ENCODE data around the gene NELFA.

NELFA gene

GRCh38 chr4:1961563-1961962 lies 47.2 kb downstream of the NELFA start:
- Histone ChIP-seq H3K4me3 (ENCODE audit: low read depth, low read length) (no peak overlapping the region), H3K4me1 (ENCODE audit: control insufficient read depth, insufficient read depth, low read length) (no peaks in the 10 kb centered on the region), H3K36me3 (ENCODE audit: control insufficient read depth in 2 of 2, insufficient read depth in 1 of 2, low read length in 2 of 2) (peaks cover 14 to 95% of the 10 kb centered on the region in 2 experiments), H3K27ac (ENCODE audit: extremely low read depth, low read depth, low read length) (no peak overlapping the region), H3K9me3 (ENCODE audit: control insufficient read depth, insufficient read depth, low read depth, low read length) (no peaks in the 10 kb centered on the region)
- POLR2A ChIA-PET: no interaction called here
- TF ChIP-seq, protein P1, sequence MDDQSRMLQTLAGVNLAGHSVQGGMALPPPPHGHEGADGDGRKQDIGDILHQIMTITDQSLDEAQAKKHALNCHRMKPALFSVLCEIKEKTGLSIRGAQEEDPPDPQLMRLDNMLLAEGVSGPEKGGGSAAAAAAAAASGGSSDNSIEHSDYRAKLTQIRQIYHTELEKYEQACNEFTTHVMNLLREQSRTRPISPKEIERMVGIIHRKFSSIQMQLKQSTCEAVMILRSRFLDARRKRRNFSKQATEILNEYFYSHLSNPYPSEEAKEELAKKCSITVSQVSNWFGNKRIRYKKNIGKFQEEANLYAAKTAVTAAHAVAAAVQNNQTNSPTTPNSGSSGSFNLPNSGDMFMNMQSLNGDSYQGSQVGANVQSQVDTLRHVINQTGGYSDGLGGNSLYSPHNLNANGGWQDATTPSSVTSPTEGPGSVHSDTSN (CRISPR knock-in tag; IDR thresholded peaks at IDR 0.05): no peak
- TF ChIP-seq ZNF843 (tag by site-specific recombination; IDR thresholded peaks at IDR 0.05): no peak
- TF ChIP-seq SALL2 (tag by site-specific recombination; IDR thresholded peaks at IDR 0.05; ENCODE audit: borderline replicate concordance): no peak
- no peak for TF ChIP-seq ZNF184 (tag by site-specific recombination; IDR thresholded peaks at IDR 0.05)
- TF ChIP-seq ZNF837 (tag by site-specific recombination; IDR thresholded peaks at IDR 0.05): no peak
- TF ChIP-seq ZNF560 (tag by site-specific recombination; IDR thresholded peaks at IDR 0.05; ENCODE audit: borderline replicate concordance): no peak
- TF ChIP-seq HOXA7 (CRISPR knock-in tag; IDR thresholded peaks at IDR 0.05; ENCODE audit: borderline replicate concordance): no peak
- no peak for TF ChIP-seq ZNF701 (tag by site-specific recombination; IDR thresholded peaks at IDR 0.05)
- no peak for TF ChIP-seq ZNF366 (tag by site-specific recombination; conservative IDR thresholded peaks at IDR 0.05)
- TF ChIP-seq ZNF23 (tag by site-specific recombination; IDR thresholded peaks at IDR 0.05; ENCODE audit: borderline replicate concordance): no peak
- TF ChIP-seq ZNF211 (tag by site-specific recombination; IDR thresholded peaks at IDR 0.05; ENCODE audit: low read depth): no peak
- no peak for TF ChIP-seq ZNF580 (tag by site-specific recombination; IDR thresholded peaks at IDR 0.05)
- no peak for TF ChIP-seq ZNF335 (tag by site-specific recombination; conservative IDR thresholded peaks at IDR 0.05)
- TF ChIP-seq KLF8 (tag by site-specific recombination; IDR thresholded peaks at IDR 0.05): no peak
- CTCF ChIA-PET: no interaction called here

DNA sequence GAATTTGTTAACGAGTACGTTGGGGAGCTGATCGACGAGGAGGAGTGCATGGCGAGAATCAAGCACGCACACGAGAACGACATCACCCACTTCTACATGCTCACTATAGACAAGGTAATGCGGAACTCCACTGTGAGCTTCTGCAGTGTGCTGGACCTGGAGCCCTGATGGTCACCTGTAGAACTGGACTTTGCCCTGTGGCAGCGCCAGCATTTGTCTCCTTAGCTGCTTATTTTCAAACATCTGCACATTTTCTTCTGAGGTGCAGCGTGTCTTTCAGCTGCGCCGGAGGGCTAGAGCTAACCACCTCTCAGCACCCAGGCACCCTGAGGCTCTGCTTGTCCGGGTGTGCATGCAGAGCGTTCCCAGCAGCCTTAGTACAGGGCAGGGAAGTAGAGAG lies 47.7 kb downstream of the NELFA start:
- Histone ChIP-seq H3K9me3 (ENCODE audit: control insufficient read depth, insufficient read depth, low read depth, low read length) (no peaks in the 10 kb centered on the region), H3K4me1 (ENCODE audit: control insufficient read depth, insufficient read depth, low read length) (no peaks in the 10 kb centered on the region), H3K36me3 (ENCODE audit: control insufficient read depth in 2 of 2, insufficient read depth in 1 of 2, low read length in 2 of 2) (peaks cover 14 to 97% of the 10 kb centered on the region in 2 experiments), H3K4me3 (ENCODE audit: low read depth, low read length) (no peak overlapping the region), H3K27ac (ENCODE audit: extremely low read depth, low read depth, low read length) (no peak overlapping the region)
- ChIA-PET POLR2A (no interaction called here), CTCF (interaction anchor here (0.6 kb wide), 1 partner anchor 50 kb away, joined by 4 read pairs; no protein-coding TSS in a partner anchor)
- TF ChIP-seq ZNF37A (tag by site-specific recombination; IDR thresholded peaks at IDR 0.05): no peak
- TF ChIP-seq ZNF677 (tag by site-specific recombination; IDR thresholded peaks at IDR 0.05): no peak
- no peak for TF ChIP-seq ZNF791 (tag by site-specific recombination; IDR thresholded peaks at IDR 0.05)
- no peak for TF ChIP-seq ZNF555 (tag by site-specific recombination; conservative IDR thresholded peaks at IDR 0.05)
- no peak for TF ChIP-seq ZNF26 (tag by site-specific recombination; IDR thresholded peaks at IDR 0.05)
- TF ChIP-seq MYNN (tag by site-specific recombination; IDR thresholded peaks at IDR 0.05; ENCODE audit: borderline replicate concordance): no peak
- no peak for TF ChIP-seq ZNF2 (tag by site-specific recombination; IDR thresholded peaks at IDR 0.05)
- no peak for TF ChIP-seq ZNF843 (tag by site-specific recombination; IDR thresholded peaks at IDR 0.05)
- TF ChIP-seq HOXA7 (CRISPR knock-in tag; IDR thresholded peaks at IDR 0.05; ENCODE audit: borderline replicate concordance): no peak
- TF ChIP-seq ZBTB6 (tag by site-specific recombination; IDR thresholded peaks at IDR 0.05): no peak
- TF ChIP-seq, protein P2, sequence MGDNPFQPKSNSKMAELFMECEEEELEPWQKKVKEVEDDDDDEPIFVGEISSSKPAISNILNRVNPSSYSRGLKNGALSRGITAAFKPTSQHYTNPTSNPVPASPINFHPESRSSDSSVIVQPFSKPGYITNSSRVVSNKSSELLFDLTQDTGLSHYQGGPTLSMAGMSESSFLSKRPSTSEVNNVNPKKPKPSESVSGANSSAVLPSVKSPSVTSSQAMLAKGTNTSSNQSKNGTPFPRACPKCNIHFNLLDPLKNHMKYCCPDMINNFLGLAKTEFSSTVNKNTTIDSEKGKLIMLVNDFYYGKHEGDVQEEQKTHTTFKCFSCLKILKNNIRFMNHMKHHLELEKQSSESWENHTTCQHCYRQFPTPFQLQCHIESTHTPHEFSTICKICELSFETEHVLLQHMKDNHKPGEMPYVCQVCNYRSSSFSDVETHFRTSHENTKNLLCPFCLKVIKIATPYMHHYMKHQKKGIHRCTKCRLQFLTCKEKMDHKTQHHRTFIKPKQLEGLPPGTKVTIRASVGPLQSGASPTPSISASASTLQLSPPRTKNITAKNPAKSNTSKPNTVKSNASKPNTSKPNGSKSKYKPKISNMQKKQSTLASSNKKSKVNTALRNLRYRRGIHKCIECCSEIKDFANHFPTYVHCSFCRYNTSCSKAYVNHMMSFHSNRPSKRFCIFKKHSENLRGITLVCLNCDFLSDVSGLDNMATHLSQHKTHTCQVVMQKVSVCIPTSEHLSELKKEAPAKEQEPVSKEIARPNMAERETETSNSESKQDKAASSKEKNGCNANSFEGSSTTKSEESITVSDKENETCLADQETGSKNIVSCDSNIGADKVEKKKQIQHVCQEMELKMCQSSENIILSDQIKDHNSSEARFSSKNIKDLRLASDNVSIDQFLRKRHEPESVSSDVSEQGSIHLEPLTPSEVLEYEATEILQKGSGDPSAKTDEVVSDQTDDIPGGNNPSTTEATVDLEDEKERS (tag by site-specific recombination; IDR thresholded peaks at IDR 0.05): no peak
- no peak for TF ChIP-seq ZNF600 (tag by site-specific recombination; IDR thresholded peaks at IDR 0.05)
- no peak for TF ChIP-seq ZNF704 (tag by site-specific recombination; IDR thresholded peaks at IDR 0.05)
- no peak for TF ChIP-seq ZFP69B (tag by site-specific recombination; IDR thresholded peaks at IDR 0.05)
- no peak for TF ChIP-seq ZBTB20 (tag by site-specific recombination; IDR thresholded peaks at IDR 0.05)
- no peak for TF ChIP-seq ZNF830 (tag by site-specific recombination; IDR thresholded peaks at IDR 0.05; ENCODE audit: low read depth)
- no peak for TF ChIP-seq ZFP3 (tag by site-specific recombination; IDR thresholded peaks at IDR 0.05; ENCODE audit: low read depth)

All from HEK293 (cell line).